H1 (cell line): ENCODE results near the gene TNS1. TPM values are rescaled to one million over a fixed set of nuclear protein-coding genes. Genes with fewer than 3 reads are reported as not detected.

ENCODE experiments used
- SAP30 ChIP-seq: fragments of 300-600 bp; sonication (generic); IDR thresholded peaks from 2 replicates; pipeline ENCODE4 v1.7.1; 2012; ENCODE audit warnings: low read length, moderate library complexity, mild to moderate bottlenecking, inconsistent platforms; ENCODE audit not compliant: insufficient read depth, insufficient replicate concordance
- polyA plus RNA-seq, 7 experiments: library from polyadenylated mRNA; depleted of rRNA in 3 of 7; stranded (reverse) in 5 of 7; unstranded in 2 of 7; fragments of >200 nt in 5 of 7; fragments of 200-250 nt in 2 of 7; gene quantifications; 1 replicate in 5 of 7; 2 replicates in 1 of 7; 4 replicates in 1 of 7; pipeline versions ENCODE4 v1.2.1 to v1.2.3, GENCODE V29; 2011 to 2013; ENCODE audit warnings: missing spikeins in 2 of 7, mixed read lengths in 2 of 7
- total RNA-seq: library from RNA; stranded (reverse); fragmentation: NEBNext Ultra II Directional; extraction: Animal tissue kit (Norgen Biotek cat#: 25700); gene quantifications from 2 replicates; pipeline ENCODE4 v1.2.1, GENCODE V29; 2021

TNS1 gene
- total and polyA plus RNA-seq, 2 of the 8 experiments (the other 6 are each of a cell fraction or from before 2014, with no cell fraction given): 1.5 to 5.1 TPM

DNA sequence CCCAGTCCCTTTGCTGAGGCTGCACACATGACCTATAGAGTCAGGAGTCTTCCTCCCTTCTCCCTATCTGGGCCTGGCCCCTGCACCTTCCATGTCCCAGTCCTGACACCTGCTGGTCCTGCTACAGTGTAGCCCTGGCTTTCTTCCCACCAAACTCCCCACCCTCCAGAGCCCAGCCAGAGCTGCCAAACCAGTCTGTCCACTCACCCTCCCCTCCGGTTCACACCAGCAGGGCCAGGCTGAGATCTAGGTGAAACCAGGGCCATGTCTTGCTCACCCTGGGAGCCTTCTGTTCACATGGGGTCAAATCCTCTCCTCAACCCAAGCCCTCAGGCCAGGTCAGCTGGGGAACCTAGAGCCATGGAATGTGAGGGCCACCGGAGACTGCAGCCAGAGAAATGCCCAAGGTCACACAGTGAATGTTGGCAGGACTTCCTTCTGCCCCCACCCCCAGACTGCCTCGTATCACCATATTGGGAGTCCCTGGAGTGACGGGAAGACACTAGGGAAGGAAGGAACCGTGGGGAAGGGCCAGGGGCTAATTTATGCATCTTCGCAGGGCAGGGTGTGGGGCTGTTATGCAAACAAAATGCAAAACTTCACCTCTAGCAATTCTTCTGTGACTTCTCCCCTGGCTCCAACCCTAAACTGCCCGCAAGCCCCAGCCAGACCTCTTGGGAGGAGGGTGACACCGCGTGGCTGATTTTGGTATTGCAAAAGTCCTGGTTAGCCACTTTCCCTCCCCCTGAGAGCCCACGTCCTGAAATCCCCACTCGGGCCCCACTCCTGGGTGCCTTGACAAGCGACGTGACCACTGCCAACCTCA, 14.6 kb downstream of the TNS1 start (continued):
- TF ChIP-seq SAP30: no peak
- TF ChIP-seq, all 59 proteins: peak for 25
